WERI-Rb-1 (cell line): ENCODE data around the gene IFFO2.
A peak's percentile ranks its signal among the peaks of the same experiment; 100 is the strongest.

ENCODE experiments used
- DNase-seq: peaks from one replicate; pipeline ENCODE4 v3.0.0-alpha.2; 2020
- H3K27ac ChIP-seq: fragments of 250-450 bp; sonication (Bioruptor Pico); 2 replicates; pipeline ENCODE4 v1.5.1; 2020; ENCODE audit warnings: mild to moderate bottlenecking, moderate library complexity
- H3K27me3 ChIP-seq: fragments of 250-450 bp; sonication (Bioruptor Pico); 2 replicates; pipeline ENCODE4 v1.5.1; 2021; ENCODE audit warnings: mild to moderate bottlenecking, low read depth, moderate library complexity; ENCODE audit not compliant: insufficient read depth, severe bottlenecking
- H3K36me3 ChIP-seq: fragments of 250-450 bp; sonication (Bioruptor Pico); 2 replicates; pipeline ENCODE4 v1.5.1; 2020; ENCODE audit warnings: mild to moderate bottlenecking, moderate library complexity
- H3K4me3 ChIP-seq: 2 replicates; pipeline ENCODE4 v1.5.1; 2011; ENCODE audit warnings: low read depth, mild to moderate bottlenecking, control low read depth, low read length
- H3K9me3 ChIP-seq: fragments of 250-450 bp; sonication (Bioruptor Pico); 2 replicates; pipeline ENCODE4 v1.5.1; 2021; ENCODE audit warnings: mild to moderate bottlenecking, moderate library complexity; ENCODE audit not compliant: severe bottlenecking
- TF ChIP-seq, protein P1 (sequence below): IDR thresholded peaks from 2 replicates; pipeline ENCODE4 v1.5.1; 2011; ENCODE audit warnings: low read depth, mild to moderate bottlenecking, control low read depth, inconsistent platforms, low read length

The IFFO2 gene

GRCh38 chr1:18936814-18937481 is 19.5 kb downstream of the IFFO2 start:
- peak; percentile 62 for DNase-seq
- Histone ChIP-seq H3K36me3 (no peaks in the 10 kb centered on the region), H3K27ac (peak overlapping the region; percentile 91), H3K27me3 (no peaks in the 10 kb centered on the region), H3K9me3 (no peaks in the 10 kb centered on the region), H3K4me3 (no peak overlapping the region)
- TF ChIP-seq, protein P1, sequence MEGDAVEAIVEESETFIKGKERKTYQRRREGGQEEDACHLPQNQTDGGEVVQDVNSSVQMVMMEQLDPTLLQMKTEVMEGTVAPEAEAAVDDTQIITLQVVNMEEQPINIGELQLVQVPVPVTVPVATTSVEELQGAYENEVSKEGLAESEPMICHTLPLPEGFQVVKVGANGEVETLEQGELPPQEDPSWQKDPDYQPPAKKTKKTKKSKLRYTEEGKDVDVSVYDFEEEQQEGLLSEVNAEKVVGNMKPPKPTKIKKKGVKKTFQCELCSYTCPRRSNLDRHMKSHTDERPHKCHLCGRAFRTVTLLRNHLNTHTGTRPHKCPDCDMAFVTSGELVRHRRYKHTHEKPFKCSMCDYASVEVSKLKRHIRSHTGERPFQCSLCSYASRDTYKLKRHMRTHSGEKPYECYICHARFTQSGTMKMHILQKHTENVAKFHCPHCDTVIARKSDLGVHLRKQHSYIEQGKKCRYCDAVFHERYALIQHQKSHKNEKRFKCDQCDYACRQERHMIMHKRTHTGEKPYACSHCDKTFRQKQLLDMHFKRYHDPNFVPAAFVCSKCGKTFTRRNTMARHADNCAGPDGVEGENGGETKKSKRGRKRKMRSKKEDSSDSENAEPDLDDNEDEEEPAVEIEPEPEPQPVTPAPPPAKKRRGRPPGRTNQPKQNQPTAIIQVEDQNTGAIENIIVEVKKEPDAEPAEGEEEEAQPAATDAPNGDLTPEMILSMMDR = no peak

- DNase-seq = no peak
- H3K27me3 ChIP-seq = no peaks in the 10 kb centered on the region
- TF ChIP-seq, protein P1 = no peak
- H3K27ac ChIP-seq = peak overlapping the region; percentile 91
- H3K4me3 ChIP-seq = no peak overlapping the region
- no peaks in the 10 kb centered on the region for H3K9me3 ChIP-seq
- H3K36me3 ChIP-seq = no peaks in the 10 kb centered on the region
These were observed 20.0 kb downstream of the IFFO2 start for GRCh38 chr1:18936471-18936813.

GRCh38 chr1:18934205-18935000 is 22.1 kb downstream of the IFFO2 start:
- Histone ChIP-seq H3K36me3 (no peaks in the 10 kb centered on the region), H3K9me3 (no peaks in the 10 kb centered on the region), H3K27me3 (no peaks in the 10 kb centered on the region), H3K27ac (no peak overlapping the region), H3K4me3 (no peak overlapping the region)
- TF ChIP-seq, protein P1 = no peak
- DNase-seq = no peak

GRCh38 chr1:18932879-18933278 is 23.6 kb downstream of the IFFO2 start:
- Histone ChIP-seq H3K27ac (no peak overlapping the region), H3K36me3 (no peaks in the 10 kb centered on the region), H3K9me3 (no peaks in the 10 kb centered on the region), H3K4me3 (no peak overlapping the region), H3K27me3 (no peaks in the 10 kb centered on the region)
- TF ChIP-seq, protein P1 = no peak
- no peak for DNase-seq

DNA sequence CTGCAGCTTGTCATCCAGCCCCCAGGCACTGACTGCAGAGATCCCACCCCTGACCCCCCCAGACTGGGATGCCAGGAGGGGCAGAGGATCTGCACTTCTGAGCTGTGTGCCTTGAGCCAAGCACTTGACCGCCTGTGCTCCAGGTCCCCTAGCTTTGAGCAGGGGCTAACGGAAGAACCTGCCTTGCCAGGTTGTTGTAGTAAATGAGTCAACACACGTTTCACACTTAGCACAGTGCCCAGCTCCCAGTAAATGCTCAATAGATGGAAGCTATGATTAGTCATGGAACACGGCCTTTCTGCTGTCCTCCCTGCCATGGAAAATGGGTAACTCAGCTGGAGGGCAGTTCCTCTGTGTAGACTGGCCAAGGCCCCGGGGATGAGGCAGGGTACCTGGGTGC is 24.1 kb downstream of the IFFO2 start:
- Histone ChIP-seq H3K4me3 (no peak overlapping the region), H3K36me3 (no peaks in the 10 kb centered on the region), H3K9me3 (no peaks in the 10 kb centered on the region), H3K27me3 (no peaks in the 10 kb centered on the region), H3K27ac (no peak overlapping the region)
- DNase-seq = no peak
- TF ChIP-seq, protein P1 = no peak

DNA sequence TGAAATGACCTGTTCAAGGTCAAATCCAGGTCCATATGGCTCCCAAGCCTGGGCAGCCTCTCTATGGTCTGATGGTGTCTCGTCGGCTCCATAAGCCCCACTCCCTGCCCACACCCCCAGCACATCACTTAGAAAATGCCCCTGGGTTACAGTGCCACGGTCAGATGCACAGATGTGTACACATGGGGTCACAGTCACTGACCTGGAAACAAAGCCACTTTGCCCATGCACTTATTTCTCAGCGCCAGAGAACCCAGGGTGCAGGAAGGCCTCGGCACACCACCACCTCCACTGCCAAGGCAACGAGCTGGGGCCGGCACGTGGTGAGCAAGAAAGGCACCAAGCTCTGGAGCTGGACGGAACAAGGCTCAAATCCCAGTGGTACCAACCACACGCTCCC is 24.7 kb downstream of the IFFO2 start:
- H3K27ac ChIP-seq = no peak overlapping the region
- H3K9me3 ChIP-seq = no peaks in the 10 kb centered on the region
- TF ChIP-seq, protein P1 = no peak
- no peak for DNase-seq
- no peaks in the 10 kb centered on the region for H3K27me3 ChIP-seq
- no peaks in the 10 kb centered on the region for H3K36me3 ChIP-seq
- H3K4me3 ChIP-seq = no peak overlapping the region
